Prostate gland (tissue), 2 donors: ENCODE results near the gene CCSER1.

ENCODE experiments used
- CTCF ChIP-seq, 4 experiments: fragments of 200-600 bp in 2 of 4; fragments of 450-650 bp in 2 of 4; sonication (generic) in 2 of 4; IDR thresholded peaks; 1 replicate in 3 of 4; 2 replicates in 1 of 4; pipeline ENCODE4 v1.5.1; 2016 to 2019; ENCODE audit warnings: antibody characterized with exemption in 4 of 4, mild to moderate bottlenecking in 2 of 4, moderate library complexity in 2 of 4
- POLR2A ChIP-seq: fragments of 450-650 bp; IDR thresholded peaks from one replicate; pipeline ENCODE4 v1.6.1; 2016; ENCODE audit warnings: antibody characterized with exemption, mild to moderate bottlenecking
- POLR2AphosphoS5 ChIP-seq: sonication (generic); formaldehyde crosslinking; IDR thresholded peaks from one replicate; pipeline ENCODE4 v1.6.1; 2017; ENCODE audit warnings: antibody characterized with exemption

DNA sequence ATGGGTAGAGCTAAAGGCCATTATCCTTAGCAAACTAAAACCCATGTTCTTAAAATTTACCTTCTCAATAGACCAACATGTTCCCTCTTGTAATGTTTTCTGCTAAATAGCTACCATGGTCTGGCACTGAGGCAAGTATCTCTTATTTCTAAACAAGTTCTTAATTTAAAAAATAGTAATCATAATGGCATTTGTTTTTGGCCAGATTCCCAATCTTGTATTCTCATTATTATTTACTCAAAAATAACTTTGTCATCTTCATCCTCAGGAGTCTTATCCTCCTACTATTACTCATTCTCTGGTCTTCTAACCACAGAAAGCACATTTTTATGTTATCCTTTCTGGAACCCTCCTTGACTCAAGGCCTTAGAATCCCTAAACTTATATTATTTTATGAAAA lies 931.2 kb downstream of the CCSER1 start:
- TF ChIP-seq POLR2A: no peak
- TF ChIP-seq CTCF (IDR thresholded peaks at IDR 0.05): no peak
- TF ChIP-seq POLR2AphosphoS5: no peak
